ENCODE measurements around the gene ZNF219. TPM values are rescaled to one million over a fixed set of nuclear protein-coding genes. Genes with fewer than 3 reads are reported as not detected.

Gene ZNF219
- total RNA-seq, 2 experiments from 2014 or later, result 9.8 to 15.5 TPM

- Histone ChIP-seq H3K4me3 (ENCODE audit: low read depth, low read length, poor library complexity, severe bottlenecking) (peak overlapping the region; percentile 85), H3K4me2 (ENCODE audit: low read length) (peak overlapping the region; percentile 92), H3K9me2 (ENCODE audit: insufficient read depth, low read length) (no peaks in the 10 kb centered on the region), H4K20me1 (ENCODE audit: insufficient read depth, low read length) (no peaks in the 10 kb centered on the region), H3K27ac (ENCODE audit: low read depth, low read length, poor library complexity, severe bottlenecking) (peak overlapping the region; percentile 59), H2AFZ (ENCODE audit: low read length) (peak overlapping the region; percentile 67), H3K79me2 (ENCODE audit: insufficient read depth, low read depth, low read length) (no peaks in the 10 kb centered on the region), H3K9me3 (ENCODE audit: low read length) (no peaks in the 10 kb centered on the region), H3K4me1 (ENCODE audit: insufficient read depth, low read length, poor library complexity, severe bottlenecking) (peaks cover 45% of the 10 kb centered on the region), H3K36me3 (ENCODE audit: insufficient read depth, low read length) (no peaks in the 10 kb centered on the region)
- ChIA-PET CTCF (ENCODE audit: unreplicated experiment) (interaction anchor here (1.0 to 2.6 kb wide), 9 partner anchors 8 to 352 kb away, joined by 3 to 23 read pairs (median 7); partner anchors contain the start of genes ARHGEF40 and CHD8), POLR2A (interaction anchor here (0.8 to 3.3 kb wide), 8 partner anchors 9 to 123 kb away, joined by 3 to 31 read pairs (median 9); partner anchors contain the start of gene ARHGEF40)
- DNase-seq (ENCODE audit: low spot score), result peak; percentile 97
- TF ChIP-seq EZH2phosphoT487 (IDR thresholded peaks at IDR 0.05; ENCODE audit: borderline replicate concordance, low read depth, low read length), result no peak
- 0 out of 2 replicates have a peak, but pooled peaks have one; percentile 76 for TF ChIP-seq CTCF (conservative IDR thresholded peaks at IDR 0.05; ENCODE audit: low read length)
- intact Hi-C loops (cut with micrococcal nuclease; ENCODE audit: unreplicated experiment), result loop anchor here (1.0 to 10.0 kb wide), 6 partner anchors 12 to 419 kb away; partner anchors contain the start of genes ANG and RNASE4
- BruUV-seq (replicated peaks), result TSS peak; percentile 95
These were observed 5.4 kb upstream of the ZNF219 start for GRCh38 chr14:21103710-21104447.

- no peak for DNase-seq (ENCODE audit: low spot score)
- Histone ChIP-seq H2AFZ (ENCODE audit: low read length) (peak overlapping the region; percentile 67; the same call in 1 of the 2 replicates), H3K27ac (ENCODE audit: low read depth, low read length, poor library complexity, severe bottlenecking) (peak overlapping the region; percentile 59), H3K4me3 (ENCODE audit: low read depth, low read length, poor library complexity, severe bottlenecking) (peak overlapping the region; percentile 85), H3K36me3 (ENCODE audit: insufficient read depth, low read length) (no peaks in the 10 kb centered on the region), H3K9me2 (ENCODE audit: insufficient read depth, low read length) (no peaks in the 10 kb centered on the region), H4K20me1 (ENCODE audit: insufficient read depth, low read length) (no peaks in the 10 kb centered on the region), H3K4me1 (ENCODE audit: insufficient read depth, low read length, poor library complexity, severe bottlenecking) (peaks cover 41% of the 10 kb centered on the region), H3K9me3 (ENCODE audit: low read length) (no peaks in the 10 kb centered on the region), H3K4me2 (ENCODE audit: low read length) (peak overlapping the region; percentile 92), H3K79me2 (ENCODE audit: insufficient read depth, low read depth, low read length) (no peaks in the 10 kb centered on the region)
- ChIA-PET CTCF (ENCODE audit: unreplicated experiment) (interaction anchor here (0.6 to 2.6 kb wide), 6 partner anchors 11 to 353 kb away, joined by 3 to 23 read pairs (median 6); partner anchors contain the start of genes ARHGEF40 and CHD8), POLR2A (interaction anchor here (0.6 to 3.3 kb wide), 8 partner anchors 8 to 1938 kb away, joined by 3 to 31 read pairs (median 9); partner anchors contain the start of gene ARHGEF40)
- BruUV-seq (replicated peaks), result no TSS peak
- intact Hi-C loops (cut with micrococcal nuclease; ENCODE audit: unreplicated experiment), result loop anchor here (1.0 to 10.0 kb wide), 2 partner anchors 32 to 419 kb away; partner anchors contain the start of genes ANG and RNASE4
- TF ChIP-seq CTCF (conservative IDR thresholded peaks at IDR 0.05; ENCODE audit: low read length) (no peak; the same call in none of the 2 replicates), EZH2phosphoT487 (IDR thresholded peaks at IDR 0.05; ENCODE audit: borderline replicate concordance, low read depth, low read length) (no peak)
These were observed 4.9 kb upstream of the ZNF219 start for GRCh38 chr14:21103411-21103709.
